ENCODE measurements around the gene GPC5. TPM values are rescaled to one million over a fixed set of nuclear protein-coding genes. Genes with fewer than 3 reads are reported as not detected.

GPC5 gene
- polyA plus RNA-seq, 2 of the 4 experiments (the other 2 are of a cell fraction): not detected

- no peak for ATAC-seq
- TF ChIP-seq BCL3 (IDR thresholded peaks at IDR 0.05) (no peak), KDM1A (IDR thresholded peaks at IDR 0.05; ENCODE audit: low read depth) (no peak), RARB (CRISPR knock-in tag; IDR thresholded peaks at IDR 0.05) (no peak), MYC (IDR thresholded peaks at IDR 0.05; ENCODE audit: borderline replicate concordance, low read length) (no peak), NR3C1 (IDR thresholded peaks at IDR 0.05) (no peak), CBX8 (IDR thresholded peaks at IDR 0.05) (no peak), REST (IDR thresholded peaks at IDR 0.05) (no peak), BHLHE40 (IDR thresholded peaks at IDR 0.05; ENCODE audit: low read depth, low read length) (no peak), EHF (CRISPR knock-in tag; IDR thresholded peaks at IDR 0.05) (no peak), PBX3 (IDR thresholded peaks at IDR 0.05) (no peak), MAX (IDR thresholded peaks at IDR 0.05) (no peak), HEYL (CRISPR knock-in tag; IDR thresholded peaks at IDR 0.05) (no peak), SREBF2 (IDR thresholded peaks at IDR 0.05) (no peak), TP53 (CRISPR knock-in tag; IDR thresholded peaks at IDR 0.05) (no peak), CBX2 (IDR thresholded peaks at IDR 0.05; ENCODE audit: borderline replicate concordance, low read depth) (no peak), MAZ (IDR thresholded peaks at IDR 0.05; ENCODE audit: borderline replicate concordance, low read depth, low read length) (no peak), ZNF302 (CRISPR knock-in tag; IDR thresholded peaks at IDR 0.05) (no peak), POLR2A (IDR thresholded peaks at IDR 0.05; ENCODE audit: low read length) (no peak), FOSL2 (IDR thresholded peaks at IDR 0.05) (no peak), FOSL2 (CRISPR knock-in tag; IDR thresholded peaks at IDR 0.05) (no peak), RAD21 (conservative IDR thresholded peaks at IDR 0.05 in 1 of 2, IDR thresholded peaks at IDR 0.05 in 1 of 2) (no peak)
- Histone ChIP-seq H3K4me1 (no peaks in the 10 kb centered on the region), H3K4me2 (no peak overlapping the region), H3K4me3 (no peak overlapping the region), H3K9me3 (no peaks in the 10 kb centered on the region), H3K27ac (no peak overlapping the region)
- DNase-seq (ENCODE audit: low read depth in 1 of 2, low spot score in 1 of 2): no peak
- ChIA-PET POLR2A (no interaction called here), CTCF (no interaction called here)
- FAIRE-seq: no peak
These were observed 630.3 kb downstream of the GPC5 start for GRCh38 chr13:92028695-92029094.

DNA sequence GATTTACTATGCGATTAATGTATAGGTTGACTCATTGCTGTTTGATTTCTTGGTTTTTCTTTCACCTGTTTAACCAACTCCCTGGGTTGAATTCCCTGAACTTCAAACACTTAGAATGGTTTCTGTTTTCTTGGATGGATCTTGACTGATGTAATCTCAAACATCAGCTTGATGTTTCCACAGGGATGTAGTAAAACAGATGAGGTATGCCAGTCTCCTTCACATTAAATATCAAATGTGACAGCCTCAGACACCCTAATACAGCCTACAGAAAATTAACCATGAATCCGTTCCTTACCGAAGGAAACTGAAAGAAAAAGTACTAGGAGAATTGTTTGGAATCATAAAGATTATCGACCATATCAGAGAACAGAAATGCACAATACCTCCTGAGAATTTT is 631.2 kb downstream of the GPC5 start:
- H3K27ac ChIP-seq: no peak overlapping the region
- WGBS (ENCODE audit: missing lambda C conversion rate): 2% methylated on average over 4 of the region's 4 CpGs
- ATAC-seq (no peak), FAIRE-seq (no peak), DNase-seq (ENCODE audit: low read depth in 1 of 2, low spot score in 1 of 2) (no peak)
- no peaks in the 10 kb centered on the region for H3K9me3 ChIP-seq
- no peak overlapping the region for H3K4me2 ChIP-seq
- ChIA-PET CTCF (no interaction called here), POLR2A (no interaction called here)
- TF ChIP-seq HDAC2 (IDR thresholded peaks at IDR 0.05) (no peak), REST (IDR thresholded peaks at IDR 0.05) (no peak), PHF8 (IDR thresholded peaks at IDR 0.05; ENCODE audit: borderline replicate concordance, low read depth) (no peak), CBX8 (IDR thresholded peaks at IDR 0.05) (no peak), HOXA7 (CRISPR knock-in tag; IDR thresholded peaks at IDR 0.05) (no peak), CHD2 (IDR thresholded peaks at IDR 0.05; ENCODE audit: low read length, partially characterized antibody) (no peak), TP53 (CRISPR knock-in tag; IDR thresholded peaks at IDR 0.05) (no peak), JUNB (IDR thresholded peaks at IDR 0.05) (no peak), RARB (CRISPR knock-in tag; IDR thresholded peaks at IDR 0.05) (no peak), CBX2 (IDR thresholded peaks at IDR 0.05; ENCODE audit: borderline replicate concordance, low read depth) (no peak)
- TF ChIP-seq, protein P1, sequence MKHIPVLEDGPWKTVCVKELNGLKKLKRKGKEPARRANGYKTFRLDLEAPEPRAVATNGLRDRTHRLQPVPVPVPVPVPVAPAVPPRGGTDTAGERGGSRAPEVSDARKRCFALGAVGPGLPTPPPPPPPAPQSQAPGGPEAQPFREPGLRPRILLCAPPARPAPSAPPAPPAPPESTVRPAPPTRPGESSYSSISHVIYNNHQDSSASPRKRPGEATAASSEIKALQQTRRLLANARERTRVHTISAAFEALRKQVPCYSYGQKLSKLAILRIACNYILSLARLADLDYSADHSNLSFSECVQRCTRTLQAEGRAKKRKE (CRISPR knock-in tag; IDR thresholded peaks at IDR 0.05; ENCODE audit: low read depth): no peak
- no peaks in the 10 kb centered on the region for H3K4me1 ChIP-seq
- H3K4me3 ChIP-seq: no peak overlapping the region

Measured in A549 (cell line).